Retinal pigment epithelial cell (primary cell): ENCODE data around the gene NRDC.
A peak's percentile ranks its signal among the peaks of the same experiment; 100 is the strongest.

Experiments
- DNase-seq: peaks from one replicate; pipeline ENCODE4 v3.0.0-alpha.2; 2010; ENCODE audit warnings: low read depth
- H3K4me3 ChIP-seq: 2 replicates; pipeline ENCODE4 v1.5.1; 2011; ENCODE audit warnings: mild to moderate bottlenecking, low read length, control low read depth, moderate library complexity
- TF ChIP-seq, protein P1 (sequence below): conservative IDR thresholded peaks from 2 replicates; pipeline ENCODE4 v1.5.1; 2011; ENCODE audit warnings: low read depth, low read length, control low read depth, inconsistent platforms

NRDC gene

GRCh38 chr1:51818487-51818886, 60.0 kb downstream of the NRDC start:
- TF ChIP-seq, protein P1, sequence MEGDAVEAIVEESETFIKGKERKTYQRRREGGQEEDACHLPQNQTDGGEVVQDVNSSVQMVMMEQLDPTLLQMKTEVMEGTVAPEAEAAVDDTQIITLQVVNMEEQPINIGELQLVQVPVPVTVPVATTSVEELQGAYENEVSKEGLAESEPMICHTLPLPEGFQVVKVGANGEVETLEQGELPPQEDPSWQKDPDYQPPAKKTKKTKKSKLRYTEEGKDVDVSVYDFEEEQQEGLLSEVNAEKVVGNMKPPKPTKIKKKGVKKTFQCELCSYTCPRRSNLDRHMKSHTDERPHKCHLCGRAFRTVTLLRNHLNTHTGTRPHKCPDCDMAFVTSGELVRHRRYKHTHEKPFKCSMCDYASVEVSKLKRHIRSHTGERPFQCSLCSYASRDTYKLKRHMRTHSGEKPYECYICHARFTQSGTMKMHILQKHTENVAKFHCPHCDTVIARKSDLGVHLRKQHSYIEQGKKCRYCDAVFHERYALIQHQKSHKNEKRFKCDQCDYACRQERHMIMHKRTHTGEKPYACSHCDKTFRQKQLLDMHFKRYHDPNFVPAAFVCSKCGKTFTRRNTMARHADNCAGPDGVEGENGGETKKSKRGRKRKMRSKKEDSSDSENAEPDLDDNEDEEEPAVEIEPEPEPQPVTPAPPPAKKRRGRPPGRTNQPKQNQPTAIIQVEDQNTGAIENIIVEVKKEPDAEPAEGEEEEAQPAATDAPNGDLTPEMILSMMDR: no peak
- no peak for DNase-seq

DNA sequence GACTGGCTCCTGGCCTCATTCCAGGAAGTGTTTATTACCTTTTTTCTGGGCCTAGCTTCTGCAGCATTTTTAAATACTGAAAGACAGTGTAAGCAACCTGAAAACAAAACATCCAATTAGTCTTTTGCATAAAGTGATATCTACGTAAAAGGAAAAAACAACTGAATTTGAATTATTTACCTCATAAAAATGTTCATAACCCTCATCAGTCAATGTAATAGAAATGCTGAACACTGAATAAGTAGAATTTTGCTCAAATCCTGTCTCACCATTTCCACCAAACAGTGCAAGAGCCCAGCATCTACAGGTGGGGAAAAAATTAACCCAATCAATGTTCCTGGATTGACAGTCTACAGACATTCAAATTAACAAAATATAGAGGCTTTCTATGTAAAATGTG, 64.0 kb downstream of the NRDC start:
- no peak overlapping the region for H3K4me3 ChIP-seq
- no peak for DNase-seq
- TF ChIP-seq, protein P1: no peak

More at GRCh38 chr1:51818487-51818886, 60.0 kb downstream of the NRDC start:
- H3K4me3 ChIP-seq: no peak overlapping the region

DNA sequence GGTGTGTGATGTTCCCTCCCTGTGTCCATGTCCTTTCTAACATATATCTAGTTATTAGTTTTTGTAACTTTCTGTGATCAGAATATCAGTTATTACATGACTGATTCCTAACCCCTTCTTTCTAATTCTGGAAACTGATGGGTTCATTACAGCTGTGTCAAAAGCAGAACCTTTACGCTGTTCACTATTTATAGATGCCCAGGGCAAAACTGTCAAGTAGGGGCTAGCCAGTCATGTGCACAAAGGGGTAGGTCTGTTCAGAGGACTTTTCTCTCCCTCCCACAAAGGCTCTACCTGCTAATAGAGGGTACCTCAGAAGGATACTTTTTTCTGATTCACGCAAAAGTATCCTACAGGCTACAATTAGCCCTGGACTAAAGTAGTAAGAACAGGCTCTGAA, 79.2 kb downstream of the NRDC start:
- TF ChIP-seq, protein P1: no peak
- no peak for DNase-seq
- no peak overlapping the region for H3K4me3 ChIP-seq

DNA sequence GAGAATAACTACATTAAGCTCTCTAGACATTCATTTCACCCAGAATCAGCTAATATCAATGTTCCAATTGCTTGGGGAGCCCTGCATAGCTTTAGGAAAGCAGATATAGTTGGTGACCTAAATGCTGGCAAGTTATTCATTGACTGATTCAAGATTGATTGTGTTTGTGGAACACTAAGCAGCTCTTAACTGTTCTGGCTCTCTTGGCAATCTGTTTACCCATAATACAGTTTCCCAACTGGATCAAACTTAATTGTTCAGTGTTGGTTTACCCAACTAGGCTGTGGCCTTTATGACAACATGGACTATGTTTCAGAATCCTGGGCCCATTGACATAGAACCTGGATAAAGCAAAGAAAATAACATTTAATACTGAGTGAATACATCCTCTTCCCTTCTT, 83.7 kb downstream of the NRDC start:
- no peak for DNase-seq
- TF ChIP-seq, protein P1: no peak
- no peak overlapping the region for H3K4me3 ChIP-seq

DNA sequence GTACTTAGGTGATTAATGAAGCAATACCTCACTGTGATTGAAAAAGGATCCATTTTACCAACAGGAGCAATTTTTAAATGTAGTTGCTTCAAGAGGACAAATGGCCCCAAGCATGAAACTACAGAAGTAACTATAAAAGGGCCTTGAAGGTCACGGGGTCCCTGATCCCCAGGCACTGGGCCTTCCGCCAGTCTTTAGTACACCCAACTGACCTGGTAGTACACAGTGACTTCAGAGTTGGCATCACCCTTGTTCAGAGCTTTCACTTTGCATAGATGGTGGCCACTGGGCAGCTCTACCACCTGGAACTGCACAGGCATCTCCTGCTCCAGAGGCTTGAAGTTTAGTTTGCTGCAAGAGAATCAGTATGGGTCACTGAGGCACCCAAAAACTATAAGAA, 84.3 kb downstream of the NRDC start:
- DNase-seq: no peak
- H3K4me3 ChIP-seq: no peak overlapping the region
- TF ChIP-seq, protein P1: no peak

DNA sequence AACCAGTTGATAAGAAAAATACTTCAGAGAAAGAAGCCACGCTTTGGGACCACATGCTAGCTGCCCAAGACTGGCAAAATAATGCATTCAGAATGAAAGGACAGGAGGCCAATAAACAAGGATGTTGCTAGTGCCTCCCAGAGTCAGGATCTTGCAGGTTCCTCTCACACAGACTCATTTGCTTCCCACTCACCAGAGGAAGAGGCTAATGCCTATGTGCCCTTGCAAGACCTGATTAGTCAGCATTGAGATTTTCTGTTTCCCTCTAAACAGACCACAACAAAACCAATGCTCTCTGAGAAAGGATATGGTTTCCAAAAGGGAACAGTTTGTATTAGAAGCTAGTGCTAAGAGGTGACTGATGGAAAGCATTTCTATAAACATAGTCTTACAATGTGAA, 85.7 kb downstream of the NRDC start:
- no peak overlapping the region for H3K4me3 ChIP-seq
- TF ChIP-seq, protein P1: no peak
- peak; percentile 9 for DNase-seq

- TF ChIP-seq, protein P1: no peak
- DNase-seq: no peak
- no peak overlapping the region for H3K4me3 ChIP-seq
These were observed 86.6 kb downstream of the NRDC start for GRCh38 chr1:51791888-51792287.
